HG03039 (cell line): ENCODE results near the gene RANBP10.

Experiments
- ATAC-seq: cut with Tn5 transposase; IDR thresholded peaks from one replicate; pipeline ENCODE4 v1.9.1; 2021; ENCODE audit warnings: mild to moderate bottlenecking, moderate library complexity; ENCODE audit not compliant: unreplicated experiment

The RANBP10 gene

GRCh38 chr16:67749436-67750078, 56.8 kb downstream of the RANBP10 start:
- ATAC-seq, result no peak

- ATAC-seq, result no peak
Observed at GRCh38 chr16:67748834-67749233, 57.5 kb downstream of the RANBP10 start.

DNA sequence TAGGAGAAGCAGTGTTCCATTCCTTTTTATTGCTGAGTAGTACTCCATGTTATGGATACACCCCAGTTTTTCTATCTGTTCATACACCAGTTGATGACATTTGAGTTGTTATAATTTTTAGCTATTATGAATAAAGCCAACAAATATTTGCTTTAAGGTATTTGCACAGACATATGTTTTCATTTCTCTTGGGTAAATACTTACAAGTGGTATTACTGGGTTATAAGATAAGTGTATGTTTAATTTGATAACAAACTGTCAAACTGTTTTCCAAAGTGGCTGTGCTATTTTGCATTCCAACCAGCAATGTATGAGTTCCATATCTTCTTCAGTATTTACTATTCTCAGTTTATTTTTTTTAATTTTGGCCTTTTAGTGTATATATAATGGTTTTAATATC, 59.5 kb downstream of the RANBP10 start:
- no peak for ATAC-seq

DNA sequence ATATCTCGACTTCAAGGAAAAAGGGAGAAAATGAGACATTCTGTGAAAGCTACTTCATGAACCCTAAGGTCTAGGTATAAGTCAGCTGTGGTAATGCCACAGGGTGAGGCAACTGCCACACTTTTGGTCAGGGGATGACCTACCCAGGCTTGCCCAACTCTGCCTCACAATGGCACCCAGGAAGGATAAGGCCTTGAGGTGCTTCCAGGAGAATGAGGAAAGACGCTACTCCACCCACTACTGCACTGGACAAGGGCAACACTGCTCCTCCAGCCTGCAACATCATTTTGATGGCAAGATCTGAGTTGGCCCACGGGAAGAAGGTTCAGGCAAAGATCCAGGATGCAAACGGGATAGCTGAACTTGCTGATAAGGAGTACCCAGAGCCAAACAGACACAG, 65.2 kb downstream of the RANBP10 start:
- no peak for ATAC-seq

DNA sequence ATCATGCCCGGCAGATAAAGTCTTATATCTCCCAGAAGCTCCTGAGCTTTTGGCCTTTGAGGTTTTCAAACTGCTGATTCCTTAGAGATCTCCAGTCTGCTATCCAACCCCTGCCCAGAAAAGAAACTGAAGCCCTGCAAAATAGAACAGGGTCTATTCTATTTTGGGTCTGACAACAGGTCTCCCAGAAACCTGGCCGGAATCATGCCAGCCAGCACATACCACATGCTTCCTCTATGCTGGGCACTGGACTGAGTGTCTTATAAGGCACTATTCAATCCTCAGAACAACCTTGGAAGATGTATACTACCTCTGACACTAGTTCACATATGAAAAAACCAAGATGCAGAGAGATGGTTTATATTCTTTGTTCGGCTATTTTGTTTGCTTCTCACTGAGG, 66.0 kb downstream of the RANBP10 start:
- ATAC-seq, result no peak

DNA sequence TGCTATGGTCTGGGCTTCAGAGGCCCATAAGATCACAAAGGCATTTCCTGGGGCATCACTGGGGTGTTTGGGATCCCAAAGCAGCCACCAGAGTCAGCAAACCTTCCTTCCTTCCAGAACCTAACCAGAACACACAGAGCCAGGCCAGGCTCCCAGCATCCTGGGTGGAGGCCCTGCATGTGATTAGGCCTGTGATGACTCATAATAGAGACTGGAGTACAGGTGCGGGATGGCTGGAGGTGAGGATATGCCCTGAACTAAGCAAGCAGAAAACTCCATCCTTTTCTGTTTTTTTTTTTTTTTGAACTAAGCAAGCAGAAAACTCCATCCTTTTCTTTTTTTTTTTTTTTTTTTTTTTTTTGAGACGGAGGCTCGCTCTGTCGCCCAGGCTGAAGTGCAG, 69.5 kb downstream of the RANBP10 start:
- ATAC-seq, result no peak

DNA sequence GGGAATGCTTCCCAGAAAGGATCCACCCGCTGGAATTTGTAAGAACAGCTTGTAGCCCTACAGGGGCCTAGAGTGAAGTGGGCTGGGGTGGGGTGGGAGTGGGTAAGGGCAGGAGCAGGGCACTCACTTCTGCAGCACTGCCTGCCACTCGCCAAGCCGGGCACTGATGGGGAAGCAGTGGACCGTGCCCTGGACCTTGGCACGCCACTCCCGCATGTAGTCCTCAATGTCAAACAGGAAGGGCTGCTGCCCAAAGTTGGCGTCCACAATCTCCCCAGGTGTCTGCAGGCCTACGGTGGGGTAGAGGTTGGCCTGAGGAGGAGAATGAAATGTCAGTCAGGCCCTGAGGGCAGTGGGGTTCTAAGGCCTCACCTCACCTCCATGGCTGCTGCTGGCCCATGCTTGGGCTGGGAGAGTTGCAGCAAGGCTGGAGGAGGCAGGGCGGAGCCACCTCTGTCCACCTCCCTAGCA, 71.6 kb downstream of the RANBP10 start:
- ATAC-seq, result no peak

DNA sequence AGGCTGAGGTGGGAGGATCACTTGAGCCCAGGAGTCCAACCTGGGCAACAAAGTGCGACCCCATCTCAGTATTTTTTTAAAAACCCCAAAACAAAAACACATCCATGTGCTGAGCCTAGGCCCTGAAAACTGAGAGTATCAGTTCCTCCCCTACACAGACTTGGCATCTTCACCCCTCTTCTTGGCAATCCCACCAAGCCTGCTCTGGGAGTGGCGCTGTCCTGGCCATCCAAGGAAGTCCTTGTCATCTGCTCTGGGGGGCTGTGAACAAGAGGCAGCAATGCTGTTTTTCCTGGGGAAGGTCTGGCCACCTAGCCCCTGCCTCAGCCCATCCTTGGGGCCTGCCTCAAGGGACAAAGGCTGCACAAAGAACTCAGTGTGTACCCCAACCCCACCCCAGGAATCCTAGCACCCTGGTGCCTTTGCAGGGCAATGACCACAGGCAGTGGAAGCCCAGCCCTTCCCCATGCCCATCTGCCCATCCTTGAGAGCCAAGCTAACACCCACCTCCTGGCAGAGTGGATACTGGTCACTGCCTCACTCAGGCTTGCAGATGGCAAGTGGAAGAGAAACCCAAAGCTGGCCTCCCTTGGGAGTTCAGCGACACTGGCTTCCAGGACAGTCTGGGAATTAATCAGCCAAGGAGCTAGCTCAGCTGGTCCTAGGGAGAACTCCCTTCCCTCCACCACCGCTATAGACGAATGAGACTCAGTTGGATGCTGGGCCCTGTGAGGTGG, 72.5 kb downstream of the RANBP10 start:
- ATAC-seq, result no peak

DNA sequence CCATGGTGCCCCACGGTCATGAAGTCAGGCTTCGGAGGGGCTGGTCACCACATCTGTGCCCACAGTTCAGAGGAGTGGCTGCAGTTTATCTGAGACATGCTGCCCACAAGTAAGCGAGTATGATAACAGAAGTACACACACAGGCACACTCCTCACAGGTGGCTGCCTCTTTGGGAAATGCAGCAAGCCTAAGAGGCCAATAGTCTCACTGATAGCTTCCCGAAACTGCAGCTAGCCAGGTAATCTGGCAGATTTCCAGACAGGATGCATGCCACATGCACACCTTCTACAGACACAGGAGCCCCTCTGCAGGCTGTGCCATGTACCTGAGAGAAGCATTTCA, 74.6 kb downstream of the RANBP10 start:
- ATAC-seq, result no peak

- no peak for ATAC-seq
Observed at GRCh38 chr16:67731071-67731752, 75.1 kb downstream of the RANBP10 start.

DNA sequence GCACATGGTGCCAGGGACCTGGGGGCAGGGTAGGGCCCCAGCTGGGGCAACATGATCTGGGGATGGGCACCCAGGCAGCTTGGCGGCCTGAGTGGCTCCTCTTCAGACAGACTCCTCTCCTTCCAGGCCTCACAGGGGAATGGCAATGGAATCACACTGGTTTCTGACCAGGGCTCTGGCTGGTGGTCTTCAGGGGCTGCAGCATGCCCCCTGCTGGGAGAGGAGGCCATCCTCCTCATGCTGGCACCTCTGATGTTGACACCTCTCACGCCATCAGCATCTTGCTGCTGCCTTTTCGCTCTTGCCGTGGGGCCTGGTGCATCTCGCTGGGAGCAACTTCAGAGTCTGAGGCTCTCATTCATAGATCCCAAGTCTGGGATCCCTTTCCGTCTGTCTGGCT, 76.0 kb downstream of the RANBP10 start:
- no peak for ATAC-seq

DNA sequence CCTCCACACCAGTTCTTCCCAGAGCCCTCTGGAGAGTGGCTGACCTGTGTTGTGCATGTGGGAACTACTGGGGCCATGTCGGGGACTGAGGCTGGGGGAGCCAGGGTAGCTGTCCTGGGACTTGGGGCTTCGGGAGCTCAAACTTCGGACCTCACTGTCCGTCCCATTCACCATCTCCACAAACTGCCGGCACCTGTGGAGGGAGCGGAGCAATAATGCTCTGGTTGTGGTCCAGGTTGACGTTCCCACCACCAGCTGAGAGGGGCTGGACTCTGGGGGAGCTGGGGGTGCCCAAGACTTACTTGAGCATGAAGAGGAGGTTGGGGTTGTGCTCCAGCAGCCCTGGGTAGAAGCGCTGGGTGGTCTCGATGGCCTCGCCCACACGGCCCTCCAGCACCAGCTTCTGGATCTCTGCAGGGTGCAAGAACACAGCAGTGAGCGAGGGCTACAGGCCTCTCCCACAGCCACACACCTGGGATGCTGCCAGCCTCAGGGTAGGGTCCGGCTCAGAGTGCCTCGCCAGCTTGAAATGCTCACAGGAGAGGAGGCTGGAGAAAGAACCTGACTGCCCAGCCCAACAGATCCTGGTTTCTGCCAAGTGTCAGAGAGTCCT, 76.6 kb downstream of the RANBP10 start:
- no peak for ATAC-seq

DNA sequence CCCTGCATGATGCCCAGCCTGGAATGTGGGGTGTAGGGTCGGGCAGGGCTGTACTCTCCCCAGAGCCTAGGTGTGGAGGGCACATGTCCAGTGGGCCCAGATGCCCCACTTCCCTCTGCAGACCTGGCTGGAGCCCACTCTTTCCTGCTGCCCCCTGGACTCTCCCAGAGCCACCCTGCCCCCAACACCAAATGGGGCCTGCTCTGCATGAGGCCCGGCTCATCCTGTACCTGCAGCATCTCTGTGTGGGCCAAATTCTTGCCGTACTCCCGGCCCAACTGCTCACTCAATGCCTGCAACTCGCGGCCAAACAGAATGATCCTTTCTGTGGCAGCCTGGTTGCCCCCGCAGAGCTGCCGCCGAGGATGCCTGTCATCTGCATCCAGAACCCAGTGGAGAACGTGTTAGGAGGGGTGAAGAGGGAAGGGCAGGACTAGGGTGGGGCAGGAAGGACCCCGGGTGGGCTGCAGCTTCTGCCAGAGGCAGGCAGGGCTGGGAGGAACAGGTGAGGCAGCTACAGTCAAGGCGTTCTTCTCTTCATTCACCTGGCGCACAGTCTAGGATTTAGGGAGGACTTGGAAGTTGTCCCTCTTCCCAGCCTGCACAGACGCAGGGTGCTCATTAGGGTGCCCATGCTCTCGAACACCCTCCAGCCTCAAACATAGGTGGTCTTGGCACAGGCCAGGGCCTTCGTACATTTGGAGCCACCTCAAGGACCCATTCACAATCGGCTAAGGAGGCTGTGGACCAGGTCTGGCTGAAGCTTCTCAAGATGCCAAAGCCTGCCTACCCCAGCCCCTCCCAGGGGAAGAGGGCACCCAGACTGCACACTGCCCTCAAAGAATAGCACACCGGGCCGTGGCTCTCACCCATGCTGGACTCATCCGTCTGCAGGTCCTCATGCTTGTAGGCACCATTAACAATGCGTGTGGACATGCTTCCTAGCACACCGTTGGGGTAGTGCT, 78.6 kb downstream of the RANBP10 start:
- no peak for ATAC-seq

DNA sequence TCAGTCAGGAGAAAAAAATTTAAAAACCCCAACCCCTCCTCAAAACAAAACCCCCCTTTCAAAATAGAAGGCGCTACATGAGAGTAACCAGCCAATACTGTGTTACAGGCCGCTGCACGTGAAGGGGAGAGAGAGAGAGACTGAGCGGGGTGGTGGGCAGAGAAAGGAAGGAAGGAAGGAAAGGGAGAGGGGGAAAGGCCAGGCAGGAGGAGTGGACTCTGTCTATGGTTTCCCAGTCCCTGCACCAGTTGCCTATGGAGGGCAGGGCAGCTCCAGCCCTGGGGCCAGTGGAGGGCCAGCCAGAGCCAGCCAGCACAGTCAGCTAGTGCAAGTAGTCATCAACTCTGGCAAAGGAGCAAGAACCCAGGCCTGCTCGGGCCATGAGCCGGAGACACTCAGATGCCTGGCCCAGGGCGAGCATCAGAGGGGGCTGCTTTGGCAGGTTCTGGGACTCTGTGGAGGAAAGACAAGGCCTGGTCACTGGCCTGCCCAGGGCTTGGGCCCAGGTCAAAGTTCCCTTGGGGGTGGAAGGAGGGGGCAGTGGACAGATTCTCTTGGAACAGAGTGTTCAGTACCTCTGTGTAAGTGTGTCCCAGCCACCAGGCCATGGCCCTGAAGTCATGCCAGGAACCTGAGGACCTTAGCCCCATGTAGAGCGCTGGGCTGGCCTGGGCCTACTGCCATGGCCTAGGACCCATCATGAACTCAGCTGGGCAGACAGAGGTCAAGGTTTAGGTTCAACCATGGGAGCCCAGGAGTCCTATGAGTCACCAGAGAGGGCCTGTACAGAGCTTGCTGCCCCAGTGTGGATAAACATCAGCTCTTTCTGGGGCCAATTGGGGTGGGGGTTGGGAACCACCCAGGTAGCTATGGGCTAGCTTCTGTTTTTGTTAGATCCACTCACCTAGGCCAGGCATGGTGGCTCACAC, 80.0 kb downstream of the RANBP10 start:
- no peak for ATAC-seq

DNA sequence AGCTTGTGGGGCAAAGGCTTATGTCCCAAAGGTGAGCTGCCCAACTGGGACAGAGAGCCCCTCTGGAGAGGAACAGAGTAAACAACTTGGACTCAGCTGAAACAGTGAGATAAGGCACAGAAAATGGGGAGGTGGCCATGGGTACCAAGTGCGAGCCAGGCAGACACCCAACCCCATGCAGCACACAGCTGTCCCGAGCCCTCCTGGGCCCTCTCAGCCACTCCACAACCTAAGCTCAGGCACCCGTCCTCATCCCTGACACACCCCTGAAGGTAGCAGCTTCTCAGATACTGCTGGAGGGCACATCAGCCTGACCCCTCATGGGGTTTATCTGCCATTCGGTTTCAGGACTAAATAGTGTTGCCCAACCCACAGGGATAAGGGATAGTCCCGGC, 82.5 kb downstream of the RANBP10 start:
- no peak for ATAC-seq

DNA sequence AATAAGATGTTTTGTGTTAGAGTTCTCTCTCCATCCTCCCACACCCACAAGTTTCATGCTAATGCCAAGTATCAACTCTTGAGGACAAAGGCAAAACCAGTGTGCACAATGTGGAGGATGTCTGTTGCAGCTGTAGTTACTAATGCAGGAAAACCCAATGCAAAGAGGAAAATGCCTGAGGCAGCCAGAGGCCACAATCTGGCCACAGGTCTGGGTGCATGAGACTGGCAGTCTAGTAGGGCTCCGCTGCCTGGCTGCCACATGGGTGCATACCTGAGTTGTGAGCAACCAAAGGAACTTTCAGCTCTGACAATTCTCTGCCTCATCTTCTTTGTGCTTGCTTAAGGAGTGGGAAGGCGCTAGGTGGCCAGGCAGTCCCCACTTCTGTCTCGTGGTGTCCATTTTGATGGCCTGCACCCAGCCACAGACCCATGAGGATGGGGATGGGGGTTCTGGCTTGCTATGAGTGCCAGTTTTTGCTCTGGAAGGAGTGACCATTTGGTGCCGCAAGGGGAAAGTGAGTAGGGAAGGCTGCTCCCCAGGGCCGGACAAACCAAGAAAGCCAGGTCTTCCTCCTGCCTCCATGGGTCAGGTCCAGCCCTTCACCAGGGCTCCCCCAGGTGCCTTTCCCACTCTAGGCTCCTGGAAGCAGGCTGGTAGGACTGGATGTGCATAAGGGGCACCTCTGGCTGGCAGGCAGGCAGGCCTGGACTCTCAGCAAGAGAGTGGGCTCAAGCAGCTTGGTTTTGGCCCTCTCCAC, 83.0 kb downstream of the RANBP10 start:
- ATAC-seq, result no peak

DNA sequence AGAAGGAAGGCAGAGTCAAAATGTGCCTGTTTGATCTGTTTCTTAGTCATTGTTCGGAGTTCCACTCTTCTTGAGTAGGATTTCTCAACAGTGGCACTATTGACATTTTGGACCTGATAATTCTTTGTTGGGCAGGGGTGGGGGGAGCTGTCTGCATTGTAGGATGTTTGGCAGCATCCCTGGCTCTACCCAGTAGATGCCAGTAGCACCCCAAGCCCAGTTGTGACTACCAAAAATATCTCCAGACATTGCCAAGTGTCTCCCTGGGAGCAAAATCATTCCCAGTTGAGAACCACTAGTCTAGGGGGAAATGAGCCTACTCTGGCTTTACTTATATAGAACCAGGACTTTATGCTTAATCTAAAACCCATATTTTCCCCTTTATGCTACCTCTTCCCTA, 86.1 kb downstream of the RANBP10 start:
- no peak for ATAC-seq

DNA sequence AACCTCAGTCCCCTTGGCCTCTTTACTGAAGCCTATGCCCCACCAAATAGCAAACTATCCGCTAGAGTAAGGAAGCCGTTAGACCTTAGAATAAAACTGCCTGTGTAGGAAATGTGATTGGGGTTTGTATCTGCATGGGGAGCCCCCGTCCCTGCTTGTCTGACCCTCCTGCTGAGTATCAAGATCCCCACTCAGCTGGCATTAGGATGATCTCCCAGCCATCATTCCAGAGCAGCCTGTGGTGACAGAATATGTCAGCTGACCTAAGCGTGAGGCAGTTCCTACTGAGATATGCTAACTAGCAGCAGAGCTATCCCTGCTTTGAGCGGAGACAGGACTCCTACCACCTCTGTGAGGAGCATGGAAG, 86.6 kb downstream of the RANBP10 start:
- no peak for ATAC-seq
